ENCODE results near the gene CFAP52.

- TF ChIP-seq CTCF (IDR thresholded peaks at IDR 0.05 in 2 of 3, conservative IDR thresholded peaks at IDR 0.05 in 1 of 3; ENCODE audit: borderline replicate concordance in 1 of 3, insufficient read depth in 1 of 3, low read depth in 2 of 3, low read length in 2 of 3) (no peak), TCF7L2 (IDR thresholded peaks at IDR 0.05; ENCODE audit: borderline replicate concordance, extremely low read depth, insufficient read depth, insufficient read length) (no peak), RAD21 (IDR thresholded peaks at IDR 0.05; ENCODE audit: low read depth) (no peak), MAX (IDR thresholded peaks at IDR 0.05) (no peak), POLR2A (IDR thresholded peaks at IDR 0.05; ENCODE audit: borderline replicate concordance, extremely low read depth, insufficient read depth, insufficient read length) (no peak), ZNF274 (IDR thresholded peaks at IDR 0.05; ENCODE audit: low read depth, low read length) (no peak), ZBTB33 (IDR thresholded peaks at IDR 0.05; ENCODE audit: extremely low read depth, insufficient replicate concordance, low read length) (no peak), REST (IDR thresholded peaks at IDR 0.05; ENCODE audit: low read depth) (no peak), CBX3 (IDR thresholded peaks at IDR 0.05; ENCODE audit: low read depth) (no peak), POLR2AphosphoS5 (IDR thresholded peaks at IDR 0.05; ENCODE audit: low read depth, low read length) (no peak), EZH2phosphoT487 (IDR thresholded peaks at IDR 0.05; ENCODE audit: borderline replicate concordance) (no peak), FOSL1 (IDR thresholded peaks at IDR 0.05; ENCODE audit: low read depth) (no peak)
Measured at GRCh38 chr17:9564104-9564503, 12.3 kb upstream of the CFAP52 start.
